ENCODE measurements around the gene SLC22A23.

DNA sequence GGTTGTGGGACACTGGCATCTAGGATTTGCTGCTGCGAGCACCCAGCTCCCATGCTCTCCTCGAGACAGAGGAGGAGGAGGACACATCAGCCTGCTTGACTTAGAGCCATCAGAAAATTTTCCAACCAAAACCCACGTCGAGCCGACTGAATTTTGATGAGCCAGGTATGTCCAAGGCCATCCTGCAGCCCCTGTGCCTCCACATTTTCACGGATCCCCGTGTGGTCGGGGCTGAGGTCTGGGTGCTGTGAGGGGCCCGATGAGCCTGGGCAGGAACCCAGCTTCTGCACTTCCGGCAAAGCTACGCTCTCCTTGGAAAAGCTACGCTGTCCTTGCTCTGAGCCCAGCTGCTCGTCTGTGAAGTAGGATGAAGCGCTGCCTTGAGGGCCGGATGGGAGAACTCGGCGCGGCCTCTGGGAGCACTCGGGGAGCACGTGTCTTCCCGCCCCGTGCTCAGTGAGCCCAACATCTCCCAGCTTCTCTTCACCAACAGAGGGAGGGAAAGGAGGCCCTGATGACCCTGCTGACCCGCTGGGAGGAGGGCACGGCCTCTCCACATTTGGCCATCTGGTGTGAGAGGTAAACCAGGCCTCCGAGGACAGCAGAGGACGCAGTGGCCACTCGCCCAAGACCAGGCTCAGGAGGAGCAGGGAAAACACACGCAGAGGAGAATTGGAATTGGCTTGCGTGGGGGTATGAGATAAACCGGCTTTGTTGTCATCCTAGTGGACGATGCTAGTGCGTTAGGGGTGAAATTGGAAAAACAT is 164.2 kb downstream of the SLC22A23 start:
- TF ChIP-seq SP1 (IDR thresholded peaks at IDR 0.05) (no peak), BHLHE40 (IDR thresholded peaks at IDR 0.05; ENCODE audit: borderline replicate concordance) (no peak), ZNF384 (IDR thresholded peaks at IDR 0.05) (no peak), LEF1 (IDR thresholded peaks at IDR 0.05; ENCODE audit: borderline replicate concordance) (no peak), CTBP1 (IDR thresholded peaks at IDR 0.05; ENCODE audit: borderline replicate concordance) (no peak), TARDBP (IDR thresholded peaks at IDR 0.05) (no peak), PKNOX1 (IDR thresholded peaks at IDR 0.05) (no peak), SUZ12 (IDR thresholded peaks at IDR 0.05) (no peak)

Measured in HEK293T (cell line).